ENCODE measurements around the gene CLSTN2. TPM values are rescaled to one million over a fixed set of nuclear protein-coding genes. Genes with fewer than 3 reads are reported as not detected.

Gene CLSTN2
- total RNA-seq, 2 donors from 2014 or later, result 0.82 to 1.3 TPM

GRCh38 chr3:139935866-139936817 lies 1.2 kb downstream of the CLSTN2 start:
- H3K4me1 ChIP-seq, result peaks cover 6% of the 10 kb centered on the region
- H3K27ac ChIP-seq, result no peak overlapping the region
- DNase-seq, result peak; percentile 24
- H3K27me3 ChIP-seq, result peaks cover 39% of the 10 kb centered on the region
- no peak for TF ChIP-seq CTCF (IDR thresholded peaks at IDR 0.05)
- no peaks in the 10 kb centered on the region for H3K9me3 ChIP-seq
- H3K4me3 ChIP-seq, result peak overlapping the region; percentile 23
- H3K36me3 ChIP-seq, result no peaks in the 10 kb centered on the region
- intact Hi-C loops (cut with DNase I), result no loop called here
- peak overlapping the region in 1 of 2 donors; percentile 35 for H3K9ac ChIP-seq (ENCODE audit: low read depth in 2 of 2, low read length in 2 of 2)

GRCh38 chr3:139937674-139938279 lies 2.8 kb downstream of the CLSTN2 start:
- no peaks in the 10 kb centered on the region for H3K36me3 ChIP-seq
- intact Hi-C loops (cut with DNase I), result no loop called here
- H3K27me3 ChIP-seq, result peaks cover 39% of the 10 kb centered on the region
- TF ChIP-seq CTCF (IDR thresholded peaks at IDR 0.05), result peak; percentile 49
- no peak overlapping the region for H3K9ac ChIP-seq (ENCODE audit: low read depth in 2 of 2, low read length in 2 of 2)
- H3K4me1 ChIP-seq, result peaks cover 6% of the 10 kb centered on the region
- H3K4me3 ChIP-seq, result no peak overlapping the region
- H3K9me3 ChIP-seq, result no peaks in the 10 kb centered on the region
- no peak overlapping the region for H3K27ac ChIP-seq
- peak; percentile 32 for DNase-seq

- no peak for TF ChIP-seq CTCF (IDR thresholded peaks at IDR 0.05)
- no peak overlapping the region for H3K27ac ChIP-seq
- no peak overlapping the region for H3K4me3 ChIP-seq
- H3K27me3 ChIP-seq, result peaks cover 27% of the 10 kb centered on the region
- DNase-seq, result no peak
- no peak overlapping the region for H3K9ac ChIP-seq (ENCODE audit: low read depth in 2 of 2, low read length in 2 of 2)
- intact Hi-C loops (cut with DNase I), result loop anchor here (10.0 kb wide), 1 partner anchor 925 kb away; no protein-coding TSS in a partner anchor
- H3K9me3 ChIP-seq, result no peaks in the 10 kb centered on the region
- H3K4me1 ChIP-seq, result peaks cover 6% of the 10 kb centered on the region
- no peaks in the 10 kb centered on the region for H3K36me3 ChIP-seq
These were observed 4.8 kb downstream of the CLSTN2 start for GRCh38 chr3:139939681-139940190.

- intact Hi-C loops (cut with DNase I), result loop anchor here (10.0 kb wide), 1 partner anchor 924 kb away; no protein-coding TSS in a partner anchor
- peaks cover 2% of the 10 kb centered on the region for H3K4me1 ChIP-seq
- H3K27me3 ChIP-seq, result peaks cover 18% of the 10 kb centered on the region
- no peak overlapping the region for H3K9ac ChIP-seq (ENCODE audit: low read depth in 2 of 2, low read length in 2 of 2)
- no peaks in the 10 kb centered on the region for H3K9me3 ChIP-seq
- no peak overlapping the region for H3K27ac ChIP-seq
- H3K4me3 ChIP-seq, result no peak overlapping the region
- DNase-seq, result no peak
- H3K36me3 ChIP-seq, result no peaks in the 10 kb centered on the region
- no peak for TF ChIP-seq CTCF (IDR thresholded peaks at IDR 0.05)
These were observed 5.6 kb downstream of the CLSTN2 start for GRCh38 chr3:139940622-139941021.

- H3K9me3 ChIP-seq, result no peaks in the 10 kb centered on the region
- no peak for DNase-seq
- TF ChIP-seq CTCF (IDR thresholded peaks at IDR 0.05), result no peak
- H3K36me3 ChIP-seq, result no peaks in the 10 kb centered on the region
- H3K4me1 ChIP-seq, result no peaks in the 10 kb centered on the region
- H3K27me3 ChIP-seq, result peaks cover 9% of the 10 kb centered on the region
- intact Hi-C loops (cut with DNase I), result loop anchor here (10.0 kb wide), 1 partner anchor 923 kb away; no protein-coding TSS in a partner anchor
- no peak overlapping the region for H3K27ac ChIP-seq
- H3K9ac ChIP-seq (ENCODE audit: low read depth in 2 of 2, low read length in 2 of 2), result no peak overlapping the region
- no peak overlapping the region for H3K4me3 ChIP-seq
These were observed 6.6 kb downstream of the CLSTN2 start for GRCh38 chr3:139941580-139941979.

Measured in colonic mucosa (tissue), 4 donors.